Progenitor cell of endocrine pancreas (in vitro differentiated cells): Measurements from ENCODE around the gene MRAP. TPM values are rescaled to one million over a fixed set of nuclear protein-coding genes. Genes with fewer than 3 reads are reported as not detected.

Experiments
- DNase-seq: peaks from one replicate; pipeline ENCODE4 v3.0.0; 2021; ENCODE audit warnings: low spot score; ENCODE audit not compliant: unreplicated experiment
- H3K27ac Mint-ChIP-seq: 2 replicates; pipeline ENCODE4 v1.8.0; 2021; ENCODE audit warnings: mild to moderate bottlenecking, moderate library complexity, mixed read lengths
- H3K27me3 Mint-ChIP-seq: 2 replicates; pipeline ENCODE4 v1.8.0; 2021; ENCODE audit warnings: mixed read lengths
- H3K36me3 Mint-ChIP-seq: 2 replicates; pipeline ENCODE4 v1.8.0; 2022; ENCODE audit warnings: mixed read lengths; ENCODE audit not compliant: insufficient read depth
- H3K4me1 Mint-ChIP-seq: 2 replicates; pipeline ENCODE4 v1.8.0; 2021; ENCODE audit warnings: low read depth, mixed read lengths
- H3K4me3 Mint-ChIP-seq: 2 replicates; pipeline ENCODE4 v1.8.0; 2021; ENCODE audit warnings: low read depth, mild to moderate bottlenecking, moderate library complexity, mixed read lengths
- H3K9me3 Mint-ChIP-seq: 2 replicates; pipeline ENCODE4 v1.8.0; 2021; ENCODE audit warnings: low read depth, mixed read lengths
- CTCF ChIP-seq: fragments of 200-600 bp; sonication (generic); IDR thresholded peaks from one replicate; pipeline ENCODE4 v1.5.0; 2021; ENCODE audit warnings: antibody characterized with exemption, mild to moderate bottlenecking; ENCODE audit not compliant: unreplicated experiment
- total RNA-seq: library from RNA; stranded (reverse); gene quantifications from 2 replicates; pipeline ENCODE4 v1.2.1, GENCODE V29; 2021

Gene MRAP
- total RNA-seq, 1 donor from 2014 or later, result 1.2 TPM

- no peaks in the 10 kb centered on the region for H3K27me3 Mint-ChIP-seq
- DNase-seq, result no peak
- peaks cover 28% of the 10 kb centered on the region for H3K36me3 Mint-ChIP-seq
- H3K4me3 Mint-ChIP-seq, result no peak overlapping the region
- H3K4me1 Mint-ChIP-seq, result no peaks in the 10 kb centered on the region
- no peak overlapping the region for H3K27ac Mint-ChIP-seq
- no peak for TF ChIP-seq CTCF
- peaks cover 2% of the 10 kb centered on the region for H3K9me3 Mint-ChIP-seq
Observed at GRCh38 chr21:32349333-32349944, 50.8 kb downstream of the MRAP start.

GRCh38 chr21:32350211-32350980 lies 51.7 kb downstream of the MRAP start:
- H3K4me3 Mint-ChIP-seq, result no peak overlapping the region
- H3K9me3 Mint-ChIP-seq, result no peaks in the 10 kb centered on the region
- DNase-seq, result no peak
- H3K27ac Mint-ChIP-seq, result no peak overlapping the region
- H3K4me1 Mint-ChIP-seq, result no peaks in the 10 kb centered on the region
- H3K27me3 Mint-ChIP-seq, result no peaks in the 10 kb centered on the region
- peaks cover 20% of the 10 kb centered on the region for H3K36me3 Mint-ChIP-seq
- no peak for TF ChIP-seq CTCF

GRCh38 chr21:32350981-32351380 lies 52.3 kb downstream of the MRAP start:
- Mint-ChIP-seq H3K36me3 (peaks cover 19% of the 10 kb centered on the region), H3K9me3 (no peaks in the 10 kb centered on the region), H3K27ac (no peak overlapping the region), H3K27me3 (no peaks in the 10 kb centered on the region), H3K4me3 (no peak overlapping the region), H3K4me1 (no peaks in the 10 kb centered on the region)
- DNase-seq, result no peak
- no peak for TF ChIP-seq CTCF

- H3K4me3 Mint-ChIP-seq, result no peak overlapping the region
- no peak for TF ChIP-seq CTCF
- no peaks in the 10 kb centered on the region for H3K27me3 Mint-ChIP-seq
- H3K36me3 Mint-ChIP-seq, result peaks cover 18% of the 10 kb centered on the region
- no peak for DNase-seq
- no peaks in the 10 kb centered on the region for H3K9me3 Mint-ChIP-seq
- H3K27ac Mint-ChIP-seq, result no peak overlapping the region
- no peaks in the 10 kb centered on the region for H3K4me1 Mint-ChIP-seq
Observed at GRCh38 chr21:32351428-32351827, 52.8 kb downstream of the MRAP start.

- no peak overlapping the region for H3K4me3 Mint-ChIP-seq
- H3K4me1 Mint-ChIP-seq, result no peaks in the 10 kb centered on the region
- peaks cover 19% of the 10 kb centered on the region for H3K36me3 Mint-ChIP-seq
- no peaks in the 10 kb centered on the region for H3K27me3 Mint-ChIP-seq
- no peaks in the 10 kb centered on the region for H3K9me3 Mint-ChIP-seq
- DNase-seq, result no peak
- no peak overlapping the region for H3K27ac Mint-ChIP-seq
- no peak for TF ChIP-seq CTCF
Observed at GRCh38 chr21:32352526-32352925, 53.9 kb downstream of the MRAP start.
